ENCODE results near the gene MEPE. TPM values are rescaled to one million over a fixed set of nuclear protein-coding genes. Genes with fewer than 3 reads are reported as not detected.
A peak's percentile ranks its signal among the peaks of the same experiment; 100 is the strongest.

MEPE gene
- total RNA-seq, 1 experiment from 2014 or later, result not detected

GRCh38 chr4:87846226-87846625 is 13.5 kb downstream of the MEPE start (continued):
- no peak for TF ChIP-seq ZNF121 (CRISPR knock-in tag; IDR thresholded peaks at IDR 0.05)
- TF ChIP-seq FOXP4 (CRISPR knock-in tag; IDR thresholded peaks at IDR 0.05), result no peak
- no peak for TF ChIP-seq NR3C1 (CRISPR knock-in tag; conservative IDR thresholded peaks at IDR 0.05; ENCODE audit: low read depth)

GRCh38 chr4:87848622-87849351 is 16.0 kb downstream of the MEPE start:
- peak; percentile 42 for DNase-seq (ENCODE audit: low spot score)
- H3K9me3 Mint-ChIP-seq, result no peaks in the 10 kb centered on the region
- no peaks in the 10 kb centered on the region; the same call in 1 of the 2 replicates for H3K27me3 Mint-ChIP-seq (ENCODE audit: low read depth)
- no peaks in the 10 kb centered on the region for H3K36me3 Mint-ChIP-seq
- peak overlapping the region; percentile 59 for H3K4me3 Mint-ChIP-seq
- POLR2A ChIA-PET, result no interaction called here
- CTCF ChIA-PET, result interaction anchor here (0.6 to 2.4 kb wide), 46 partner anchors 8 to 698 kb away, joined by 3 to 39 read pairs (median 4); partner anchors contain the start of genes HSD17B11 and SPP1
- TF ChIP-seq NFATC4 (CRISPR knock-in tag; IDR thresholded peaks at IDR 0.05), result no peak; the same call in 1 of the 2 replicates
- TF ChIP-seq RORB (CRISPR knock-in tag; IDR thresholded peaks at IDR 0.05), result no peak
- TF ChIP-seq CTCF (IDR thresholded peaks at IDR 0.05), result peak; percentile 56
- no peak for TF ChIP-seq ZNF512 (CRISPR knock-in tag; IDR thresholded peaks at IDR 0.05; ENCODE audit: borderline replicate concordance)
- H3K27ac Mint-ChIP-seq, result no peak overlapping the region
- ATAC-seq, result peak; percentile 89
- peaks cover 31% of the 10 kb centered on the region for H3K4me1 Mint-ChIP-seq

GRCh38 chr4:87849612-87850011 is 16.8 kb downstream of the MEPE start:
- POLR2A ChIA-PET, result no interaction called here
- no peak overlapping the region for H3K27ac Mint-ChIP-seq
- no peaks in the 10 kb centered on the region for H3K9me3 Mint-ChIP-seq
- DNase-seq (ENCODE audit: low spot score), result no peak
- peaks cover 36% of the 10 kb centered on the region for H3K4me1 Mint-ChIP-seq
- CTCF ChIA-PET, result interaction anchor here (0.6 to 2.4 kb wide), 32 partner anchors 11 to 496 kb away, joined by 3 to 39 read pairs (median 5); partner anchors contain the start of genes HSD17B11 and SPP1
- no peaks in the 10 kb centered on the region for H3K36me3 Mint-ChIP-seq
- no peaks in the 10 kb centered on the region; the same call in 1 of the 2 replicates for H3K27me3 Mint-ChIP-seq (ENCODE audit: low read depth)
- ATAC-seq, result no peak
- H3K4me3 Mint-ChIP-seq, result no peak overlapping the region
- TF ChIP-seq ETV6 (CRISPR knock-in tag; IDR thresholded peaks at IDR 0.05) (no peak), JAZF1 (CRISPR knock-in tag; IDR thresholded peaks at IDR 0.05) (no peak), ZNF281 (CRISPR knock-in tag; IDR thresholded peaks at IDR 0.05) (no peak), CREB1 (CRISPR knock-in tag; IDR thresholded peaks at IDR 0.05) (no peak), HMGXB4 (CRISPR knock-in tag; IDR thresholded peaks at IDR 0.05) (no peak), ZNF416 (CRISPR knock-in tag; IDR thresholded peaks at IDR 0.05) (no peak), ZNF219 (CRISPR knock-in tag; IDR thresholded peaks at IDR 0.05; ENCODE audit: borderline replicate concordance) (no peak), PRRX2 (CRISPR knock-in tag; IDR thresholded peaks at IDR 0.05) (no peak), HMGA2 (CRISPR knock-in tag; IDR thresholded peaks at IDR 0.05) (no peak), MAX (CRISPR knock-in tag; IDR thresholded peaks at IDR 0.05) (no peak), SP1 (CRISPR knock-in tag; conservative IDR thresholded peaks at IDR 0.05) (no peak), RORB (CRISPR knock-in tag; IDR thresholded peaks at IDR 0.05) (no peak), NFE2L1 (CRISPR knock-in tag; IDR thresholded peaks at IDR 0.05) (no peak)

All from WTC11 (cell line).